Measurements from ENCODE around the gene EPAS1.

Gene EPAS1

GRCh38 chr2:46274586-46274985, 22.6 kb upstream of the EPAS1 start:
- no peak for DNase-seq

- DNase-seq, result no peak
These were observed 21.2 kb upstream of the EPAS1 start for GRCh38 chr2:46275995-46276394.

GRCh38 chr2:46276642-46277041, 20.6 kb upstream of the EPAS1 start:
- no peak for DNase-seq

- no peak for DNase-seq
These were observed 19.6 kb upstream of the EPAS1 start for GRCh38 chr2:46277431-46278190.

- no peak for DNase-seq
These were observed 18.3 kb upstream of the EPAS1 start for GRCh38 chr2:46278952-46279351.

- no peak for DNase-seq
These were observed 15.3 kb upstream of the EPAS1 start for GRCh38 chr2:46281939-46282338.

GRCh38 chr2:46283693-46284092, 13.5 kb upstream of the EPAS1 start:
- DNase-seq, result no peak

- DNase-seq, result no peak
These were observed 12.9 kb upstream of the EPAS1 start for GRCh38 chr2:46284260-46284659.

- no peak for DNase-seq
These were observed 12.4 kb upstream of the EPAS1 start for GRCh38 chr2:46284796-46285195.

GRCh38 chr2:46286715-46287114, 10.5 kb upstream of the EPAS1 start:
- no peak for DNase-seq

GRCh38 chr2:46290078-46290477, 7.1 kb upstream of the EPAS1 start:
- no peak for DNase-seq

- DNase-seq, result no peak
These were observed 3.7 kb upstream of the EPAS1 start for GRCh38 chr2:46293466-46293865.

GRCh38 chr2:46294176-46294836, 2.9 kb upstream of the EPAS1 start:
- no peak for DNase-seq

GRCh38 chr2:46296216-46296839, 879 bp upstream of the EPAS1 start:
- DNase-seq, result no peak

- peak; percentile 65 for DNase-seq
These were observed 502 bp downstream of the EPAS1 start for GRCh38 chr2:46297546-46298271.

- DNase-seq, result no peak
These were observed 990 bp downstream of the EPAS1 start for GRCh38 chr2:46298272-46298521.

- DNase-seq, result no peak
These were observed 1.5 kb downstream of the EPAS1 start for GRCh38 chr2:46298522-46299353.

- no peak for DNase-seq
These were observed 2.4 kb downstream of the EPAS1 start for GRCh38 chr2:46299365-46300263.

GRCh38 chr2:46300406-46300832, 3.2 kb downstream of the EPAS1 start:
- no peak for DNase-seq

- no peak for DNase-seq
These were observed 4.9 kb downstream of the EPAS1 start for GRCh38 chr2:46302005-46302695.

- no peak for DNase-seq
These were observed 6.0 kb downstream of the EPAS1 start for GRCh38 chr2:46303233-46303632.

All from activated CD4-positive, alpha-beta T cell treated with anti-CD3 and anti-CD28 coated beads for 1 hour (primary cell).